Measurements from ENCODE around the gene CNIH3.

GRCh38 chr1:224679606-224680005 lies 63.5 kb downstream of the CNIH3 start:
- TF ChIP-seq CTCF (IDR thresholded peaks at IDR 0.05) = no peak
- no peak for TF ChIP-seq EZH2 (IDR thresholded peaks at IDR 0.05; ENCODE audit: borderline replicate concordance, insufficient read depth, low read depth, low read length, poor library complexity, severe bottlenecking)

All from B cell (primary cell).